ENCODE measurements around the gene MYG1.

Gene MYG1

GRCh38 chr12:53355121-53355520, 55.6 kb downstream of the MYG1 start:
- ATAC-seq = no peak
- TF ChIP-seq CREB5 (CRISPR knock-in tag; IDR thresholded peaks at IDR 0.05; ENCODE audit: low read depth) = no peak

Measured in SK-N-SH treated with all-trans-retinoic acid at 6 μM for 48 hours (cell line).